GM21825 (cell line): ENCODE results near the gene NR4A3.
A peak's percentile ranks its signal among the peaks of the same experiment; 100 is the strongest.

Experiments
- ATAC-seq: cut with Tn5 transposase; IDR thresholded peaks from one replicate; pipeline ENCODE4 v1.9.1; 2021; ENCODE audit warnings: mild to moderate bottlenecking, moderate library complexity; ENCODE audit not compliant: unreplicated experiment

NR4A3 gene

DNA sequence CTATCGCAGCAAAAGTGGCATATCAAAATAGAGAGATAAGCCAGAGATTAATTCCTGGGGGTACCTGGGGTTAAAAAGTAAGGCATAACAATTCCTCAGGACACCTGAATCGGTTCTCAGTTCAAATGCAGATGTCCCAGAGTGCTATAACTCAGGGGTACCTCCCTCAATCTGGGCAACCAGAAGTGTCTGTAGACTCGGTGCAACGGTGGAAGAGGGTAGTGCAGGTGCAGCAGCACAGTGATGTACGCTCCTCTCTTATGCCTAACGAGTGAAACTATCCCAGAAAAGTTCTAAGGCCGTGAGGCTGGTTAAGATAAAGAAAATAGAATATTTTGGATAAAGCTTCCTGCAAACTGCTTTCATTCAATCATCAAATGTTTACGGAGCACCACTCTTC is 7.9 kb upstream of the NR4A3 start:
- no peak for ATAC-seq

- no peak for ATAC-seq
These were observed 7.3 kb upstream of the NR4A3 start for GRCh38 chr9:99814359-99814758.

DNA sequence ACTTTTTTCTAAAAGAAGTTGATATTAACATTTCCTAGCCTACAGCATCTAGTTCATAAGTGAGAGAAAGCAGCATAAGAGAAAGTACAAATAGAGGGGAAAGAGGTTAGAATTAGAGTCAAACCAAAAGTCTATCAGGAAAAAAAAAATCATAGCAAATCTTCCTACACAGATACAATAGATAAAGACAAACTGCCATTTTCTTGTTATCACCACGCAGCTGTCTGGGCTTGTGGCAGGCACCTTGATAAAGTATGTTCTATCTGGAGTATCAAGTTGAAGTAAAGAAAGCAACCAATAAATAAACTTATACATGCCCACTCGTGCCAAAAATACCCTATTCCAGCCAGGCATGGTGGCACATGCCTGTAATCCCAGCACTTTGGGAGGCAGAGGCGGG is 5.3 kb upstream of the NR4A3 start:
- no peak for ATAC-seq

DNA sequence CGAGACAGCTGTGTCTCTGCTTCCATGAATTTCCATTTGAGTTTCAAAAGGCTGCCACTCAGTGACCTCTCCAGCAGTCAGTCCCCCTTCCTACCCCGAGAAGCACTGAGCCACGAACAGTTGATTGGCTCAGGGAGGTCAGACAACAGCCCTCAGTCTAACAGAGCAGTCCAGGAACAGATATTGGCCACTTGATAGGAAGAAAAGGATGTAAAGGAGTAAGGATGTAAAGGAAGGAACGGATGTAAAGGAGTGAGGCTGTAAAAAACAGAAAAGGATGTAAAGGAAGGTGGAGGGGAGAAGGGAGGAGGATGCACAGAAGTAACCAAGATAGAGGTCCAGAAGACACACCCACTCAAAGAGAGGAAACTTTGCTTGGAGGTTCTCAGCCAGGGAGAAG is 3.2 kb upstream of the NR4A3 start:
- ATAC-seq: no peak

GRCh38 chr9:99819123-99819855 is 2.4 kb upstream of the NR4A3 start:
- ATAC-seq: peak; percentile 47

GRCh38 chr9:99819856-99820684 is 1.6 kb upstream of the NR4A3 start:
- ATAC-seq: peak; percentile 39

GRCh38 chr9:99820685-99821395 is 845 bp upstream of the NR4A3 start:
- no peak for ATAC-seq

- no peak for ATAC-seq
These were observed 572 bp downstream of the NR4A3 start for GRCh38 chr9:99822109-99822805.

DNA sequence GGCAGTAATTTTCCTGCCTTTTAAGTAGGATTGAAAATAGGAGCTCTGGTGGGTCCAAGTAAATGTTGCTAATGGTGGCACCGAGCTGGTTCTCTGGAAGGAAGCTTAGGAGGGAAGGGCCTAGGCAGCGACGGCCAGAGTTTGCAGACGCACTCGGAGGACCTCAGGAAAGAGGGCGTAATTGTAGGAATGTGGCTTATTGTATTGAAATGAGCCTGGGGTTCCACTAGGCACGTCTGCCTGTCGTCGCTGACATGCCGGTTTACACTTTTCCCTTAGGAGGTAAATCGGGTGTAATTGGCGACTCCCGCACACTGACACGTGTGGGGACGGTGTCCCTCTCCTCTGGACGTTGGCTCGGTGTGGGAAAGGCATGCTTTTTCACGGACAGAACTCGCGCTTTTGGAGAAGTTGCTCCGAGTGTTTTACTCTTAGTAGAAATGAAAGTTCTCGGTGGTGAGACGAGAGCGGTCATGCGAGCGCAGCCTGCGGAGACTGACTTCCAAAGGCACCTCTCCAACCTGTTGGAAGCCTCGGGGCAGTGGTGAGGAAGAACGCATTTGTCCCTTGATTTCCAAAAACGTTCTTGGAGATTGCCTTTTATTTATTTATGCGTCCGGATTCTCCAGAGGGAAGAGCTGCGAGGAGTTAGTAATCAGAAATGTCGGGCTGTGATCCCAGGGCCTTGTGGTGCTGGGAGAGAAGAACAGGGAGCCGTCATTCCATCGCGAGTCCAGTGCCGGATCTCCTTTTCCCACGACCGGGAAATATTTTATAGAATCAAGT is 1.3 kb downstream of the NR4A3 start:
- no peak for ATAC-seq

DNA sequence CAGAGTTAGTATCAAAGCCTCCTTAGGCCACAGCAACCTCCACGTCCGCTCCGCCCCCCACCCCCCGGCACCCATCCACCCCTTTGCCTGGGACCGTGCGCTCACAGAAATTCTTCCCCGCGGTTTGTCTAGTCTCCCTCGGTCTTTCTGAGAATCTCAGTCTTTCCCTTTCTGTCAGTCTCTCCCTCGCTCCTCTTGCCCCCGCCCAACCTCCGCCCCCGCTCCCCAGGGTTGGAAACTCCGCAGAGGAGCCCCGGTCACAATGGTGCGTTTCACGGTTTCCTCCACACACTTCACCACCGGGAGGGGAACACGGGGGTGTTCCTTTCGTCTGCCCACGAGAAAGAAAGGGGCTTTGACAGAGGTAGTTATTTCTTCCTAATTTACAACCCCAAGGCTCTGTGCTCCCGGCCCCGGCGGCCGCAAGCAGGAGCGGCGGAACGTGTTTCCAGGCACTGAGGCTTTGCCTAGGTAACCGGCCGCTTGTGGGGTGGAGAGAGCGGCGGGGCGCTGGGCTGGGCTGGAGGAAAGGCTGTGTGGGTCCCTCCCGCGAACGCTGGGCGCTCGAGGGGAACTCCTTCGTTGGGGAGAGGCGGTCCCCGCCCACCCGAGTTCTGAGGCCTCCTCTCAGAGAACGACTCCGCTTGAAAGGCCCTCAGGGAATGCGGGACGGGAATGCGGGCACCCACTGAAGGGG is 2.1 kb downstream of the NR4A3 start:
- ATAC-seq: no peak

DNA sequence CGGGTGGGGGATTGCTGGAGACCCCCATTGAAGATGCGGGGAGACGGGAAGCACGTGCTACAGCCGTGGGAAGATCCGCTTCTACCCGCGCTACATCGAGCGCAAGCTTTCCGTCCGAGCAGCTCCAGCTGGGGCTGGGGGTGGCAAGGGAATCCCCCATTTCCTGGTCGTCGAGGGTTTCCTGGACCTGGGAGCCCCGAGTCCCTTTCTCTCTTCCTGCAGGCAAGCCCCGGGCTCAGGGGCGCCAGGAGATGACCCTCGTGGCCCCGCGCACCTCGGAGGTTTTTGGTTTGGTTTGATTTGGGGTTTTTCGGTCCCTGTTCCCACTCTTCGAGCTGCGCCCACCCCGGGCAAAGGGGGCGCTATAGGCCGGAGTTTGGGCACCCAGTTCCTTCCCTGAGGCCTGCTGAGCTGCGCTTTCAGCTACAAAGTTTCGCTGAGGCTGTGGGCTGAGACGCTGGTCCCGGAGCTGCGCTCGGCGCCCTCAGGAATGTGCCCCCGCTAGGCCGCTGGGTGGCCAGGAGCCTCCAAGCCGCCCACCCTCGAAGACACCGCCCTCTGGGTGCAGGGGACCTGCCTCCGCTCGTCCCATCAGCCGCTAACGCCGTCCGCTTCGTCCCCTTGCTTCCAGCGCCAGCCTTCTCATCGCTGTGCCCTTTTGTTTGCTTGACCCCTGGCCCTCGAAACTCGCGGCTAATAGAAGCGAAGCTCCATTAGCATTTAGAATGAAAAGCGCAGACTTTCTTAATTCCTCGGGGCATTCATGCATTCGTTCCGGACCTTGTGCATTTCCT is 2.9 kb downstream of the NR4A3 start:
- ATAC-seq: peak; percentile 14

DNA sequence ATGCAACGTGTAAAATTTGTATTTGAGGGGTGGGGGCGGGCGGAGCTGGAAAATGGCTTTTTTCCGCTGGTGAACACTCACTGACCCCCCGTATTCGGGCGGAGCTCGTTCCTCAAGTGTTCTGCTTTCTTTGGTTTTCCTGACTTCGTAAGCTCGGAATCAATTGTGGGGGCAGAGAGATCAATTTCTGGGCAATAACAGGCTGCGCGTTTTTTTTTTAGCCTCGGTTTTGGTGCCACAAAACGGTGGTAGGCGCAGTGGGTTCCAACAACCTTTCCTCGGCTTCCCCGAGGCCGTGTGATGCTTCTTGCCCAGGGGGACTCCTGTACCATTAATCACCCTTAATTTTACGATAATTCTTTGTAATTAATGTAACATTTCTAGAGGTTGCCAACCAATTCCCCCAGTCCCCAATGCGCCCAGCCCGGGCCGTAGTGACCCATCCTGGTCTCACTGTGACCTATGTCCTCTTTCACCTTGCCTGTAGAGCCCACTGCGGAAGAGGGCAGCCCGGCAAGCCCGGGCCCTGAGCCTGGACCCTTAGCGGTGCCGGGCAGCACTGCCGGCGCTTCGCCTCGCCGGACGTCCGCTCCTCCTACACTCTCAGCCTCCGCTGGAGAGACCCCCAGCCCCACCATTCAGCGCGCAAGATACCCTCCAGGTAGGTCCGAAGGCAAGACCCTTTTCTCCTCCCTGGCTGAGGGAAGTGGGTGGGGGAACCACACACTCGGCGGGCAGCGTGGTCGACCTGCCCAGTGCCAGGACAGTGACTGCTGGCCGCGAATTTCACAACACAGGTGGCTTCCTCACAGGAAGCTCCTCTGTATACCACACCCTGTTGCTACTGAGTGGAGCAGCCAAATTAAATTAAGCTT is 3.7 kb downstream of the NR4A3 start:
- ATAC-seq: no peak

DNA sequence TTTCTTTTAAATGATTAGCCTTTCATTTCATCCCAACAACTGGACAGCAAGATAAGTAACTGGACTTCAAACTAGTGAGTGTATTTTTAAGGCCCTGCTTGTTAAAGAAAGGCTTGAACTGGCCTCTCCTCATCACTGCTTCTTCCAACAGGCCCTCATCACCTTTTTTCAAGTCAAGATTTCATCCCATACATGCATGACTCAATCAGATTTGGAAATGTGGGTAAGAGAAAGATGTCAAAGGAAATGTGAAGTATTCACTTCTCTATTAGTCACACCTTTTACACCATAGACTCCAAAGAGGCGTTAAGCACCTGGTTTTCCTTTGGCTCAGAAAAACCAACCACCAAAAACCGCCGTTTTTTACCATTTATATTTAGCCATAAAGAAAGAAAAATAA is 4.9 kb downstream of the NR4A3 start:
- ATAC-seq: no peak

GRCh38 chr9:99827244-99827643 is 5.6 kb downstream of the NR4A3 start:
- ATAC-seq: no peak

GRCh38 chr9:99828054-99828416 is 6.3 kb downstream of the NR4A3 start:
- ATAC-seq: no peak

DNA sequence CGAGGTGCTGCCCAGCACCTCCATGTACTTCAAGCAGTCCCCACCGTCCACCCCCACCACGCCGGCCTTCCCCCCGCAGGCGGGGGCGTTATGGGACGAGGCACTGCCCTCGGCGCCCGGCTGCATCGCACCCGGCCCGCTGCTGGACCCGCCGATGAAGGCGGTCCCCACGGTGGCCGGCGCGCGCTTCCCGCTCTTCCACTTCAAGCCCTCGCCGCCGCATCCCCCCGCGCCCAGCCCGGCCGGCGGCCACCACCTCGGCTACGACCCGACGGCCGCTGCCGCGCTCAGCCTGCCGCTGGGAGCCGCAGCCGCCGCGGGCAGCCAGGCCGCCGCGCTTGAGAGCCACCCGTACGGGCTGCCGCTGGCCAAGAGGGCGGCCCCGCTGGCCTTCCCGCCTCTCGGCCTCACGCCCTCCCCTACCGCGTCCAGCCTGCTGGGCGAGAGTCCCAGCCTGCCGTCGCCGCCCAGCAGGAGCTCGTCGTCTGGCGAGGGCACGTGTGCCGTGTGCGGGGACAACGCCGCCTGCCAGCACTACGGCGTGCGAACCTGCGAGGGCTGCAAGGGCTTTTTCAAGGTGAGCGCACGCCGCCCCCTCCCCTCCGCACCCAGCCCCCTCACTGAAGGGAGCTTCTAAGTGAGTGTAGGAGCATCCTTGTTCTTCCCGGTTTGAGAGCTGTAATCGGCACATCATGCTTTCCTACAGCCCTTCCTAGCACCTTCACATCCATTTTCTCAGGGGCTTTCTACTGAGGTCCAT is 6.9 kb downstream of the NR4A3 start:
- ATAC-seq: no peak

- ATAC-seq: no peak
These were observed 10.3 kb downstream of the NR4A3 start for GRCh38 chr9:99831857-99832557.
